Lower leg skin (tissue), 3 donors: Measurements from ENCODE around the gene VAV3.

ENCODE experiments used
- POLR2A ChIP-seq, 2 donors: fragments of 450-650 bp; IDR thresholded peaks; one replicate each; pipeline ENCODE4 v1.6.1; 2016 to 2017; ENCODE audit warnings: antibody characterized with exemption in 2 of 2, mild to moderate bottlenecking in 1 of 2, moderate library complexity in 1 of 2
- TF ChIP-seq, protein P1 (sequence below), 3 donors: fragments of 450-650 bp; IDR thresholded peaks; one replicate each; pipeline ENCODE4 v1.5.1; 2016; ENCODE audit warnings: antibody characterized with exemption in 3 of 3, mild to moderate bottlenecking in 3 of 3, moderate library complexity in 2 of 3

DNA sequence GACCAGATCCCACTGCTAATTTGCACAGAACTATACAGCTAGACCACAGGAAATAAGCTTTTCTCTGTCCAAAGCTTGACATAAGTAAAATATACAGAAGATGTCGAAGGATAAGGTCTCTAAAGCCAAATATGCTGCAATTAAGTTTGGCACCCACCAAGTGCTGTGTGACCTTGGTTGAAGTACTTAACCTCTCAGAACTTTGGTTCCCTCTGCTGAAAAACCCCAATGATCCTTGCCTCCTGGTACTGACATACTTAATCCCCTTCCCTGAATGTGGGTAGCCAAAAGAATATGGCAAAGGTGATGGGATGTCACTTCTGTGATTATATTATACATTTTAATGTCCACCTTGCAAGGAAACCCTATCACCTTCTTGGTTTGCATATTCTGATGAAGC, 290.5 kb downstream of the VAV3 start:
- TF ChIP-seq, protein P1, sequence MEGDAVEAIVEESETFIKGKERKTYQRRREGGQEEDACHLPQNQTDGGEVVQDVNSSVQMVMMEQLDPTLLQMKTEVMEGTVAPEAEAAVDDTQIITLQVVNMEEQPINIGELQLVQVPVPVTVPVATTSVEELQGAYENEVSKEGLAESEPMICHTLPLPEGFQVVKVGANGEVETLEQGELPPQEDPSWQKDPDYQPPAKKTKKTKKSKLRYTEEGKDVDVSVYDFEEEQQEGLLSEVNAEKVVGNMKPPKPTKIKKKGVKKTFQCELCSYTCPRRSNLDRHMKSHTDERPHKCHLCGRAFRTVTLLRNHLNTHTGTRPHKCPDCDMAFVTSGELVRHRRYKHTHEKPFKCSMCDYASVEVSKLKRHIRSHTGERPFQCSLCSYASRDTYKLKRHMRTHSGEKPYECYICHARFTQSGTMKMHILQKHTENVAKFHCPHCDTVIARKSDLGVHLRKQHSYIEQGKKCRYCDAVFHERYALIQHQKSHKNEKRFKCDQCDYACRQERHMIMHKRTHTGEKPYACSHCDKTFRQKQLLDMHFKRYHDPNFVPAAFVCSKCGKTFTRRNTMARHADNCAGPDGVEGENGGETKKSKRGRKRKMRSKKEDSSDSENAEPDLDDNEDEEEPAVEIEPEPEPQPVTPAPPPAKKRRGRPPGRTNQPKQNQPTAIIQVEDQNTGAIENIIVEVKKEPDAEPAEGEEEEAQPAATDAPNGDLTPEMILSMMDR (IDR thresholded peaks at IDR 0.05) = no peak
- TF ChIP-seq POLR2A (IDR thresholded peaks at IDR 0.05) = no peak
